Diencephalon (tissue), 1 donor: ENCODE results near the gene PEMT. TPM values are rescaled to one million over a fixed set of nuclear protein-coding genes. Genes with fewer than 3 reads are reported as not detected.

Experiments
- small RNA-seq: library from RNA; depleted of rRNA; stranded (forward); fragments of <200 nt; gene quantifications from one replicate; pipeline ENCODE3, GENCODE V24; 2014
- total RNA-seq: library from RNA; depleted of rRNA; stranded (reverse); fragments of >200 nt; gene quantifications from one replicate; pipeline ENCODE4 v1.2.3, GENCODE V29; 2014

PEMT gene, protein sequence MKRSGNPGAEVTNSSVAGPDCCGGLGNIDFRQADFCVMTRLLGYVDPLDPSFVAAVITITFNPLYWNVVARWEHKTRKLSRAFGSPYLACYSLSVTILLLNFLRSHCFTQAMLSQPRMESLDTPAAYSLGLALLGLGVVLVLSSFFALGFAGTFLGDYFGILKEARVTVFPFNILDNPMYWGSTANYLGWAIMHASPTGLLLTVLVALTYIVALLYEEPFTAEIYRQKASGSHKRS
- total RNA-seq, result 28.4 TPM

DNA sequence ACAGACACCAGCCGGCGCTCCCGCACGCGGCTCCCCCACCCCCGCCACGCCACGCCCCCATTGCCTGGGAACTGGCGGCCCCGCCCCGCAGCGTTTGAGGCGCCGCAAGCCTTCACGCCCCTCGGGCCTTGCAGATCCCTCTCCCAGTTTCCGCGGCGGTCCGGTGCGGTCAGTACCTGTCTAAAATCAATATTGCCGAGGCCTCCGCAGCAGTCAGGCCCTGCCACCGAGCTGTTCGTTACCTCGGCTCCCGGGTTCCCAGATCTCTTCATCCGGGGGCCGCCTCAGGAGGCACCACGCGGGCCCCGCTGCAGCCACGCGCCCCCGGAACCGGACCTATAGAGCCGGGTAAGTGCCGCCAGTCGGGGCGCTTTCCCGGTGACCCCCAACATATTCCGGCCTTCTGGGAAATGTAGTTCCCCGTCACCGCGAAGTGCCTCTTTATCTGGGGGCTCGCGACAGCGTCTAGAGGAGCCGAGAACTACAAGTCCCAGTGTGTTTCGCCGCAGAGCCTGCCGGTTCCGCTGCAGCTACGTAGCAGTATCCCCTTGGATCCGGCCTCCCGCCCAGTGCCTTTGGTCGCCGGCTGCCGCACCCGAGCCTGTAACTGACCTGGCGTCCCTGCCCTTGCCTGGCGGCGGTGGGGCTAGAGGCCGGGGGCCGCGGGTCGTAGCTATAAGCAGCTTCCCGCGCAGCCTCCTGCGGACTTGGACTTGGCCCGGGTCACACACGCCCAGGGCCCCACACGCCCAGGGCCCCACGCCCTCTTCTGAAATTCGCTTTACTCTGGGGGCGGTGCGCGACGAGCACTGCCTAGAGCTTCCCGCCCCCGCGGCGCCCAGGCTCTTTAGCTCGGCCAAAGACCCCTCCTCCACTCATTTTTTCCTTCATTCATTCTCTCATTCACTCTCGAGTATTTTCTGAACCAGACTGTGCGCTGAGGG lies at the start of gene PEMT:
Gene PEMT (minus strand): TSS at position 354 of the 944 bp plus-strand sequence. CDS start 82 bp downstream, at position 272.

DNA sequence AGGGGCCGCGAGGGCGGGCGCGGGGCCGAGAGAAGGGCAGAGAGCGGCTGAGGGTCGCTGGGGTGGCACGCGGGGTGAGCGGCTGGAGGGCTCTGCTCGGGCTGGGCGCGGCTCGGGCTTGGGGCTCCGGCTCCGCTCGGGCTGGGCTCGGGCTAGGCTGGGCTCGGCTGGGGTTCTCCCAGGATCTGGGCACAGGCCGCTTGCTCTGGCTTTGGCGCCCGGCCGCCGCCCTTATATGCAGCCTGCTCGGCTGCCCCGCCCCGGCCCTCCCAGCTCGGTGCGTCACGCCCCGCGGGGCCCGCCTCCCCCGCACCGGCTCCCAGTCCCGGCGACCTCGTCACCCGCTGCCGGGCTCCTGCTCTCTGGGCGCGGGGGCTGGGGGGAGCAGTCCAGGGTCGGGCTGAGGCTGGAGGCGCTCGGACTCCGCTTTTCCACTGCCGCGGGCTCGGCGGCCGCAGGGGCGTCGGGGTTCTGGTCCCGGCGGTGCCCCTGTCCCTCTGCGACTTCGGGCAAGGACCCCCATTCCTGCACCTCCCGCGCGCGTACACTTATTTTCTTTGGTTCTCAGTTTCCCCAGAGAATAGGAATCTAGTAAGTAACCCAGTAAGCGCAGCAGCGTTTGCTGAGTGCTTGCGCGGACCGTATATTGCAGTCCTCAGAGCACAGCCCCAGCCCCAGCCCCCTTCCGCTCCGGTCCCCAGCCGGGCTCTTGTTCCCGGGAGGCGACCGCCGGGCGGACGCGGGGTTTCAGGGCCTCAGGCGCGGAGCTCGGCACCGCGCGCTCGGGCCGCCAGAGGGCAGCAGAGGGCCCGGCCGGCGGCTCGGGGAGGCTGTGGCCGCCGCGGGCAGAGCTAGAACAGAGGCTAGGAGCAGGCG lies 95.1 kb downstream of the PEMT start, which contains the start of gene RASD1:
Gene RASD1 (minus strand): TSS at position 207 of the 876 bp plus-strand sequence. CDS start 214 bp downstream, outside the sequence.

DNA sequence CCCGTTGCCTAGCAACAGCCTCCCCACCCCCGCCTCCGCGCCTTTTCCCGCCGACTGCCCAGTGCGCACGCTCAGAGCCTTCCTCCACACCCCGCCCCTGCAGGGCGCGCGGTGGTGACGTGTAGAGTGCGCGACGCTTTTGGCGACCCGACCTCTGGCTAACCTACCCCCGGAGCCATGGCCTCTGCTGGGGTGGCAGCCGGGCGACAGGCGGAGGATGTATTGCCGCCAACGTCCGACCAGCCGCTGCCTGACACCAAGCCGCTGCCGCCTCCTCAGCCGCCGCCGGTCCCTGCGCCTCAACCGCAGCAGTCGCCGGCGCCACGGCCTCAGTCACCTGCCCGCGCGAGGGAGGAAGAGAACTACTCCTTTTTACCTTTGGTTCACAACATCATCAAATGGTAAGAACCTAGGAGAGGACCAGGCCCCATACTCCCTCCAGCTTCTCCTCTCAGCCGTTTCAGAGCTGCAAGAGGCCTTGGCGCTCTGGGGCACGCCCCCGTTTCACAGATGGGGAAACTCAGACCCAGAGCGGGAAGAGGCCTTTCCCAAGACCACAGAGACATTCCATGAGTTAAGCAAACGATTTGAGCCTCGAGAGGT lies 114.5 kb downstream of the PEMT start, which contains the start of gene MED9:
Gene MED9 (plus strand): TSS at position 136 of the 603 bp plus-strand sequence. CDS start 42 bp downstream, at position 178.

Small RNA genes within 50 kb of the gene (small RNA-seq; reads per million reads assigned to genes)
- gene RF00019 (not detected), gene RNU6-468P (not detected)

Other genes with a start within 250 kb of the PEMT start
- gene MED9, start 114.7 kb downstream of the PEMT start, total RNA-seq, result 17.3 TPM
- 18.2 TPM for gene RASD1, start 95.3 kb downstream of the PEMT start, total RNA-seq
- gene RAI1, start 89.8 kb upstream of the PEMT start, total RNA-seq, result 16.4 TPM
- 26.3 TPM for gene SREBF1, start 245.3 kb upstream of the PEMT start, total RNA-seq